Coronary artery (tissue), 2 donors: ENCODE measurements around the gene PTPN12.

ENCODE experiments used
- DNase-seq: peaks from one replicate; pipeline ENCODE4 v3.0.0-alpha.2; 2017; ENCODE audit warnings: low spot score
- H3K27ac ChIP-seq, 2 donors: fragments of 200-600 bp; sonication (generic); one replicate each; pipeline ENCODE4 v1.5.1; 2016 to 2019
- H3K4me3 ChIP-seq: fragments of 200-600 bp; sonication (generic); 2 replicates; pipeline ENCODE4 v1.5.1; 2016; ENCODE audit warnings: mild to moderate bottlenecking, moderate library complexity
- TF ChIP-seq, protein P1 (sequence below): fragments of 200-600 bp; sonication (generic); IDR thresholded peaks from one replicate; pipeline ENCODE4 v1.5.1; 2019; ENCODE audit warnings: antibody characterized with exemption

The PTPN12 gene

GRCh38 chr7:77566421-77566820, 29.3 kb downstream of the PTPN12 start:
- H3K27ac ChIP-seq = no peak overlapping the region
- TF ChIP-seq, protein P1, sequence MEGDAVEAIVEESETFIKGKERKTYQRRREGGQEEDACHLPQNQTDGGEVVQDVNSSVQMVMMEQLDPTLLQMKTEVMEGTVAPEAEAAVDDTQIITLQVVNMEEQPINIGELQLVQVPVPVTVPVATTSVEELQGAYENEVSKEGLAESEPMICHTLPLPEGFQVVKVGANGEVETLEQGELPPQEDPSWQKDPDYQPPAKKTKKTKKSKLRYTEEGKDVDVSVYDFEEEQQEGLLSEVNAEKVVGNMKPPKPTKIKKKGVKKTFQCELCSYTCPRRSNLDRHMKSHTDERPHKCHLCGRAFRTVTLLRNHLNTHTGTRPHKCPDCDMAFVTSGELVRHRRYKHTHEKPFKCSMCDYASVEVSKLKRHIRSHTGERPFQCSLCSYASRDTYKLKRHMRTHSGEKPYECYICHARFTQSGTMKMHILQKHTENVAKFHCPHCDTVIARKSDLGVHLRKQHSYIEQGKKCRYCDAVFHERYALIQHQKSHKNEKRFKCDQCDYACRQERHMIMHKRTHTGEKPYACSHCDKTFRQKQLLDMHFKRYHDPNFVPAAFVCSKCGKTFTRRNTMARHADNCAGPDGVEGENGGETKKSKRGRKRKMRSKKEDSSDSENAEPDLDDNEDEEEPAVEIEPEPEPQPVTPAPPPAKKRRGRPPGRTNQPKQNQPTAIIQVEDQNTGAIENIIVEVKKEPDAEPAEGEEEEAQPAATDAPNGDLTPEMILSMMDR = no peak
- no peak overlapping the region for H3K4me3 ChIP-seq
- no peak for DNase-seq

DNA sequence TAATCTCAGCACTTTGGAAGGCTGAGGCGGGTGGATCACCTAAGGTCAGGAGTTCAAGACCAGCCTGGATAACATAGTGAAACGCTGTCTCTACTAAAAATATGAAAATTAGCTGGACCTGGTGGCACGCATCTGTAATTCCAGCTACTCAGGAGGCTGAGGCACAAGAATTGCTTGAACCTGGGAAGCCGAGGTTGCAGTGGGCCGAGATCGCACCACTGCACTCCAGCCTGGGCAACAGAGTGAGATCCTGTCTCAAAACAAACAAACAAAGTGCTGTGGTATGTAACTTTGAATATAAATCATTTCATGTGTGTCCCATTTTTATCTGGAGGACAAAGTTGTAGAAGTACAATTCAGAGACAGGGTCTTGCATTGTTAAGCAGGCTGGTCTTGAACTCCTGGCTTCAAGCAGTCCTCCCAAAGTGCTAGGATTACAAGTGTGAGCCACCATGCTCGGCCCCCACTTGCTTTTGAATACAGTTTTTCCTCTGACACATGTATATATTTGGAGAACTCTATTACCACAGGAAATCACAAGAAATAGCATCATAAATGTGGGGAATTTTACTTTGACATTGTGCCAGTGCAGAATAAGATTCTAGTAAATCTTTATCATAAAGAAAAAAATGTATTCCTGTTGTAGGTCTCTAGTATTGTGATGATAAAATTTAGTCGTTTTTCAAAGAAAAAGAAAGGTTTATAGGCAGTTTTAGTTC, 32.6 kb downstream of the PTPN12 start:
- TF ChIP-seq, protein P1 = no peak
- H3K27ac ChIP-seq = peak overlapping the region in 1 of 2 donors; percentile 36
- H3K4me3 ChIP-seq = no peak overlapping the region
- no peak for DNase-seq

GRCh38 chr7:77570330-77571011, 33.4 kb downstream of the PTPN12 start:
- no peak for DNase-seq
- TF ChIP-seq, protein P1 = no peak
- Histone ChIP-seq H3K27ac (no peak overlapping the region), H3K4me3 (no peak overlapping the region)

DNA sequence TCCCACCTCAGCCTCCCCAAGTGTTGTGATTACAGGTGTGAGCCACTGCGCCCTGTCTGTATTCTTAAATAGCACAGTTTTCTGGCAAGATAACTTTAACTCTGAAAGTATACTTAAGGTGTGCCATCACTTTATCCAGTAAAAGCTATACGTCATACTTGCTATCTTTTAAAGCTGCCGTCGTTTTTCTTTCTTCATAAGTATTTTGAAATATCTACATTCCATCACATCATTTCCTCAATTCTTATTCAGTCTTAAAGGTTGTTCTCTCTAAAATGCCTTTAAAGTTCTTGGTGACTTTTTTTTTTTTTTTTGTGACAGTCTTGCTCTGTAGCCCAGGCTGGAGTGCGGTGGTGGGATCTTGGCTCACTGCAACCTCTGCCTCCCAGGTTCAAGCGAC, 34.7 kb downstream of the PTPN12 start:
- Histone ChIP-seq H3K4me3 (no peak overlapping the region), H3K27ac (no peak overlapping the region)
- TF ChIP-seq, protein P1 = no peak
- DNase-seq = no peak

DNA sequence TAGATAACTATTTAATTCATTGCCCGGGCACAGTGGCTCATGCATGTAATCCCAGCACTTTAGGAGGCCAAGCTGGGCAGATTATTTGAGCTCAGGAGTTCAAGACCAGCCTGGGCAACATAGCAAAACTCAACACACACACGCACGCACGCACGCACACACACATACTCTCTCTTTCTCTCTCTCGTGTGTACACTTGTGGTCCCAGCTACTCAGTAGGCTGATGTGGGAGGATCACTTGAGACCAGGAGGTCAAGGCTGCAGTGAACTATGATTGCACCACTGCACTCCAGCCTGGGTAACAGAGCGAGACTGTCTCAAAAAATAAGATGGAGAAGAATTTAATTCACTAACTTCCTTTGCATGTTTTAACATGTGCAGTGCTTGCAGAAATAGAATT, 38.1 kb downstream of the PTPN12 start:
- TF ChIP-seq, protein P1 = no peak
- no peak for DNase-seq
- H3K27ac ChIP-seq = no peak overlapping the region
- no peak overlapping the region for H3K4me3 ChIP-seq

GRCh38 chr7:77576856-77577255, 39.8 kb downstream of the PTPN12 start:
- TF ChIP-seq, protein P1 = no peak
- H3K4me3 ChIP-seq = no peak overlapping the region

GRCh38 chr7:77579797-77580196, 42.7 kb downstream of the PTPN12 start:
- TF ChIP-seq, protein P1 = no peak
- DNase-seq = no peak
- no peak overlapping the region for H3K27ac ChIP-seq
- H3K4me3 ChIP-seq = no peak overlapping the region

More at GRCh38 chr7:77576856-77577255, 39.8 kb downstream of the PTPN12 start:
- no peak for DNase-seq
- H3K27ac ChIP-seq = no peak overlapping the region
